Neural progenitor cell (in vitro differentiated cells): Measurements from ENCODE around the gene ZNF57.

Source experiments
- EZH2 ChIP-seq: fragments of 200-600 bp; sonication (generic); IDR thresholded peaks from 2 replicates; pipeline ENCODE4 v1.6.1; 2017; ENCODE audit warnings: antibody characterized with exemption, mild to moderate bottlenecking, moderate library complexity
- EZH2phosphoT487 ChIP-seq: fragments of 200-600 bp; sonication (generic); IDR thresholded peaks from 2 replicates; pipeline ENCODE4 v1.6.1; 2017; ENCODE audit warnings: antibody characterized with exemption
- TF ChIP-seq, protein P1 (sequence below): fragments of 200-600 bp; sonication (generic); IDR thresholded peaks from 2 replicates; pipeline ENCODE4 v1.5.1; 2017; ENCODE audit warnings: antibody characterized with exemption, mild to moderate bottlenecking

DNA sequence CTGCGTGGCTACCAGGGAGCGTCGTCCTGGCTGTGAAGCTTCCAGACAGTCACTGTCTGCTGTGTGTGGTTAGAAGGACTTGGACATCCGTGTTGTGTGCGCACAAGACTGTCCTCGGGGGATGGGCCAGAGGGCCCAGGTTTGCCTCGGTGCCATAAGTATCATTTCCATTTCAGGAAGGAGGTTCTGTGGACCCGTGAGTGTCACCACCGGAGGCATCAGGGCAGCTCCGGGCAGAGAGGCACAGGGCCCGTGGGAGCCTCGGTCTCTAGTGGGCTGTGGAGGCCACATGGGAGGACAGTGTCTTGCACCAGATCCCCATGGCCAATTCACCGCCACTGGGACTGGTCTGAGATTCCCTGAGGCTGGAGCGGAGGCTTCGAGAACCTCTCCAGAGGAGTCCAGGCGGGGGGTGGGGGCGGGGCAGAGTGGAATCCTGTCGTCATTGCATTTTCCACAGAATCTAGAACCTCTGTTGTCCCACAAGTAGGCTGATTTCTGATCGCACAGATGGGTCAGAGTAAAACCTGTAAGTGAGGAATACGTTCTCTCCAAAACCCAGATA, 6.0 kb downstream of the ZNF57 start:
- TF ChIP-seq, protein P1, sequence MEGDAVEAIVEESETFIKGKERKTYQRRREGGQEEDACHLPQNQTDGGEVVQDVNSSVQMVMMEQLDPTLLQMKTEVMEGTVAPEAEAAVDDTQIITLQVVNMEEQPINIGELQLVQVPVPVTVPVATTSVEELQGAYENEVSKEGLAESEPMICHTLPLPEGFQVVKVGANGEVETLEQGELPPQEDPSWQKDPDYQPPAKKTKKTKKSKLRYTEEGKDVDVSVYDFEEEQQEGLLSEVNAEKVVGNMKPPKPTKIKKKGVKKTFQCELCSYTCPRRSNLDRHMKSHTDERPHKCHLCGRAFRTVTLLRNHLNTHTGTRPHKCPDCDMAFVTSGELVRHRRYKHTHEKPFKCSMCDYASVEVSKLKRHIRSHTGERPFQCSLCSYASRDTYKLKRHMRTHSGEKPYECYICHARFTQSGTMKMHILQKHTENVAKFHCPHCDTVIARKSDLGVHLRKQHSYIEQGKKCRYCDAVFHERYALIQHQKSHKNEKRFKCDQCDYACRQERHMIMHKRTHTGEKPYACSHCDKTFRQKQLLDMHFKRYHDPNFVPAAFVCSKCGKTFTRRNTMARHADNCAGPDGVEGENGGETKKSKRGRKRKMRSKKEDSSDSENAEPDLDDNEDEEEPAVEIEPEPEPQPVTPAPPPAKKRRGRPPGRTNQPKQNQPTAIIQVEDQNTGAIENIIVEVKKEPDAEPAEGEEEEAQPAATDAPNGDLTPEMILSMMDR = no peak
- TF ChIP-seq EZH2phosphoT487 (no peak), EZH2 (no peak)
